MCF 10A (cell line): ENCODE data around the gene MAPK6. TPM values are rescaled to one million over a fixed set of nuclear protein-coding genes. Genes with fewer than 3 reads are reported as not detected.

Experiments used
- BruUV-seq: library from RNA; stranded (reverse); fragments of 400-500 nt; replicated peaks from 2 replicates; lab custom pipeline; 2021; lab: Mats Ljungman, UMichigan
- CTCF ChIA-PET: fragments of 300-600 bp; sonication (Branson Sonifier 250); formaldehyde crosslinking; extraction: SDS; loops from one replicate; lab custom pipeline; 2021; ENCODE audit warnings: antibody characterized with exemption, inconsistent platforms; lab: Yijun Ruan, JAX
- POLR2A ChIA-PET: fragments of 300-600, 350-650 bp; sonication (Branson Sonifier 250); formaldehyde crosslinking; extraction: SDS; loops from one replicate; lab custom pipeline; 2020; ENCODE audit warnings: antibody characterized with exemption, inconsistent platforms; lab: Yijun Ruan, JAX
- DNase-seq: peaks from one replicate; pipeline ENCODE4 v3.0.0-alpha.2; 2018; ENCODE audit not compliant: unreplicated experiment
- H3K27ac Mint-ChIP-seq: one replicate; pipeline ENCODE4 v1.8.0; 2022; ENCODE audit warnings: mild to moderate bottlenecking, low read depth, mixed read lengths; ENCODE audit not compliant: unreplicated experiment
- H3K27me3 Mint-ChIP-seq: one replicate; pipeline ENCODE4 v1.8.0; 2022; ENCODE audit warnings: mixed read lengths; ENCODE audit not compliant: insufficient read depth, unreplicated experiment
- H3K36me3 Mint-ChIP-seq: one replicate; pipeline ENCODE4 v1.8.0; 2022; ENCODE audit warnings: mild to moderate bottlenecking, moderate library complexity, mixed read lengths; ENCODE audit not compliant: insufficient read depth, unreplicated experiment
- H3K4me1 Mint-ChIP-seq: one replicate; pipeline ENCODE4 v1.8.0; 2022; ENCODE audit warnings: mixed read lengths; ENCODE audit not compliant: insufficient read depth, unreplicated experiment
- H3K4me3 Mint-ChIP-seq: one replicate; pipeline ENCODE4 v1.8.0; 2022; ENCODE audit warnings: mild to moderate bottlenecking, moderate library complexity, mixed read lengths; ENCODE audit not compliant: unreplicated experiment
- H3K9me3 Mint-ChIP-seq: one replicate; pipeline ENCODE4 v1.8.0; 2022; ENCODE audit warnings: mixed read lengths; ENCODE audit not compliant: unreplicated experiment
- CTCF ChIP-seq: fragments of 200-600 bp; IDR thresholded peaks from one replicate; pipeline ENCODE4 v1.8.0; 2022; ENCODE audit warnings: antibody characterized with exemption, mild to moderate bottlenecking; ENCODE audit not compliant: unreplicated experiment
- intact Hi-C: fragments of 100-400 bp; cut with micrococcal nuclease; formaldehyde crosslinking; loops from 2 replicates; pipeline ENCODE4 v1.14.1; 2022
- total RNA-seq: library from RNA; stranded (reverse); gene quantifications from 2 replicates; pipeline ENCODE4 v1.2.3, GENCODE V29; 2022

Gene MAPK6
- total RNA-seq, 1 experiment from 2014 or later: 106 TPM

- POLR2A ChIA-PET: interaction anchor here (0.7 to 3.4 kb wide), 8 partner anchors 8 to 790 kb away, joined by 3 to 12 read pairs (median 5); no protein-coding TSS in a partner anchor
- no peak overlapping the region for H3K4me3 Mint-ChIP-seq
- H3K9me3 Mint-ChIP-seq: no peaks in the 10 kb centered on the region
- H3K27ac Mint-ChIP-seq: peak overlapping the region; percentile 19
- no peaks in the 10 kb centered on the region for H3K36me3 Mint-ChIP-seq
- H3K27me3 Mint-ChIP-seq: no peaks in the 10 kb centered on the region
- CTCF ChIA-PET: interaction anchor here (0.6 to 1.1 kb wide), 4 partner anchors 26 to 356 kb away, joined by 3 read pairs; no protein-coding TSS in a partner anchor
- peaks cover 19% of the 10 kb centered on the region for H3K4me1 Mint-ChIP-seq
- DNase-seq: peak; percentile 48
- BruUV-seq: no TSS peak
- intact Hi-C loops: no loop called here
- no peak for TF ChIP-seq CTCF
Measured at GRCh38 chr15:52005748-52006701, 13.0 kb upstream of the MAPK6 start.

GRCh38 chr15:52006702-52007340 is 12.2 kb upstream of the MAPK6 start:
- H3K36me3 Mint-ChIP-seq: no peaks in the 10 kb centered on the region
- ChIA-PET POLR2A (interaction anchor here (0.6 to 3.4 kb wide), 9 partner anchors 9 to 246 kb away, joined by 3 to 12 read pairs (median 4); no protein-coding TSS in a partner anchor), CTCF (interaction anchor here (0.6 to 1.3 kb wide), 6 partner anchors 8 to 230 kb away, joined by 3 to 6 read pairs (median 3); no protein-coding TSS in a partner anchor)
- BruUV-seq: no TSS peak
- peak overlapping the region; percentile 19 for H3K27ac Mint-ChIP-seq
- no peak for TF ChIP-seq CTCF
- H3K27me3 Mint-ChIP-seq: no peaks in the 10 kb centered on the region
- H3K4me3 Mint-ChIP-seq: no peak overlapping the region
- H3K9me3 Mint-ChIP-seq: no peaks in the 10 kb centered on the region
- no peak for DNase-seq
- peaks cover 27% of the 10 kb centered on the region for H3K4me1 Mint-ChIP-seq
- intact Hi-C loops: no loop called here

GRCh38 chr15:52008359-52008697 is 10.7 kb upstream of the MAPK6 start:
- no peak for DNase-seq
- no peak overlapping the region for H3K4me3 Mint-ChIP-seq
- ChIA-PET CTCF (no interaction called here), POLR2A (interaction anchor here (3.1 to 3.4 kb wide), 2 partner anchors 12 to 16 kb away, joined by 8 to 12 read pairs; no protein-coding TSS in a partner anchor)
- TF ChIP-seq CTCF: no peak
- intact Hi-C loops: no loop called here
- H3K27me3 Mint-ChIP-seq: no peaks in the 10 kb centered on the region
- no TSS peak for BruUV-seq
- peaks cover 39% of the 10 kb centered on the region for H3K4me1 Mint-ChIP-seq
- no peaks in the 10 kb centered on the region for H3K9me3 Mint-ChIP-seq
- H3K27ac Mint-ChIP-seq: no peak overlapping the region
- no peaks in the 10 kb centered on the region for H3K36me3 Mint-ChIP-seq
